PFSK-1 (cell line): ENCODE measurements around the gene ALDH4A1.

Experiments used
- POLR2AphosphoS5 ChIP-seq: IDR thresholded peaks from 2 replicates; pipeline ENCODE4 v1.6.1; 2012; ENCODE audit warnings: low read depth, mild to moderate bottlenecking, control low read depth, low read length, moderate library complexity
- SIN3A ChIP-seq: IDR thresholded peaks from 2 replicates; pipeline ENCODE4 v1.6.1; 2012; ENCODE audit warnings: mild to moderate bottlenecking, low read length, moderate library complexity, borderline replicate concordance; ENCODE audit not compliant: insufficient read depth

DNA sequence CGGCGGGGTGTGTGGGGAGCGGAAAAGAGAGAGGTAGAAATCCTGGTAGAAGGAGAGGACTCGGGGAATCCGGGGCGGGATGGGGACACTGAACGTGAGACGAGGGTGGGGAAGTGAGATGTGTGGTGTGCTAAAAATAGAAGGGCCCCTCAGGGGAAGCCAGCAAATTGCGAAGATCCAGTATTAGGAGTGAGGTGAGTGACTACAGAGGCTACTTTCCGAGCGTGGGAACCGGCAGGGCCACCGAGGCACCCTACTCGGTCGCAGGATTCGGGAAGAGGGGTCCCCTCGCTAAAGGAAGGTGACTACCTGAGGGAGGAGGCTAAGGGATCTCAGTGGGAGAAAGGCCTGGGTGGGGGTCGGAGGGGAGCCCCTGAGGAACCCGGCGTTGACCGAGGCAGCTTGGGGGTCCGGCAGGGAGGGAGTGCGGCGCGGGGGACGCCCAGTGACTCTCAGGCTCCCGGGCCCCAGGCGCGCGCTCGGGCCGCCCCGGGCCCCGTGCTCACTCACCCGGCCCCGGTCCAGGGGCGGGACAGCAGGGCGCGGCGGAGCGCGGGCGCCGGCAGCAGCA lies 318 bp downstream of the ALDH4A1 start:
- TF ChIP-seq SIN3A (no peak), POLR2AphosphoS5 (no peak)
